Neural progenitor cell (in vitro differentiated cells): Measurements from ENCODE around the gene ERC2. TPM values are rescaled to one million over a fixed set of nuclear protein-coding genes. Genes with fewer than 3 reads are reported as not detected.
A peak's percentile ranks its signal among the peaks of the same experiment; 100 is the strongest.

Experiments
- DNase-seq: peaks from one replicate; pipeline ENCODE4 v3.0.0-alpha.2; 2016; ENCODE audit warnings: low spot score
- H2AFZ ChIP-seq: fragments of 200-600 bp; sonication (generic); replicated peaks from 2 replicates; pipeline ENCODE4 v1.6.1; 2016; ENCODE audit warnings: antibody characterized with exemption
- H3F3A ChIP-seq: fragments of 200-600 bp; sonication (generic); 2 replicates; pipeline ENCODE4 v1.6.1; 2016; ENCODE audit warnings: antibody characterized with exemption, low read depth
- H3K27ac ChIP-seq: fragments of 200-600 bp; sonication (generic); 2 replicates; pipeline ENCODE4 v1.5.1; 2016; ENCODE audit warnings: mild to moderate bottlenecking
- H3K27me3 ChIP-seq: fragments of 200-600 bp; sonication (generic); 2 replicates; pipeline ENCODE4 v1.6.1; 2016; ENCODE audit warnings: mild to moderate bottlenecking, moderate library complexity
- H3K36me3 ChIP-seq: fragments of 200-600 bp; sonication (generic); 2 replicates; pipeline ENCODE4 v1.5.1; 2016
- H3K4me1 ChIP-seq: fragments of 200-600 bp; sonication (generic); 2 replicates; pipeline ENCODE4 v1.6.1; 2016; ENCODE audit warnings: mixed run types
- H3K4me2 ChIP-seq: fragments of 200-600 bp; sonication (generic); 2 replicates; pipeline ENCODE4 v1.6.1; 2016
- H3K4me3 ChIP-seq: fragments of 200-600 bp; sonication (generic); 2 replicates; pipeline ENCODE4 v1.5.1; 2016
- H3K79me2 ChIP-seq: fragments of 200-600 bp; sonication (generic); 2 replicates; pipeline ENCODE4 v1.6.1; 2016; ENCODE audit warnings: low read depth
- H3K9ac ChIP-seq: fragments of 200-600 bp; sonication (generic); 2 replicates; pipeline ENCODE4 v1.6.1; 2016
- H3K9me3 ChIP-seq: fragments of 200-600 bp; sonication (generic); 2 replicates; pipeline ENCODE4 v1.5.1; 2016; ENCODE audit warnings: low read depth
- H4K20me1 ChIP-seq: fragments of 200-600 bp; sonication (generic); 2 replicates; pipeline ENCODE4 v1.6.1; 2016; ENCODE audit warnings: low read depth
- H3K27ac Mint-ChIP-seq: 3 replicates; pipeline ENCODE4 v1.8.0; 2021; ENCODE audit warnings: mixed read lengths
- H3K27me3 Mint-ChIP-seq: 2 replicates; pipeline ENCODE4 v1.8.0; 2022; ENCODE audit warnings: low read depth, mild to moderate bottlenecking, inconsistent platforms, moderate library complexity, mixed read lengths; ENCODE audit not compliant: insufficient read depth
- H3K36me3 Mint-ChIP-seq: 3 replicates; pipeline ENCODE4 v1.8.0; 2021; ENCODE audit warnings: mixed read lengths
- H3K4me1 Mint-ChIP-seq: 3 replicates; pipeline ENCODE4 v1.8.0; 2021; ENCODE audit warnings: mixed read lengths
- H3K4me3 Mint-ChIP-seq: 3 replicates; pipeline ENCODE4 v1.8.0; 2021; ENCODE audit warnings: mild to moderate bottlenecking, moderate library complexity, mixed read lengths
- H3K9me3 Mint-ChIP-seq: 3 replicates; pipeline ENCODE4 v1.8.0; 2020; ENCODE audit warnings: mixed read lengths
- EZH2 ChIP-seq: fragments of 200-600 bp; sonication (generic); IDR thresholded peaks from 2 replicates; pipeline ENCODE4 v1.6.1; 2017; ENCODE audit warnings: antibody characterized with exemption, mild to moderate bottlenecking, moderate library complexity
- EZH2phosphoT487 ChIP-seq: fragments of 200-600 bp; sonication (generic); IDR thresholded peaks from 2 replicates; pipeline ENCODE4 v1.6.1; 2017; ENCODE audit warnings: antibody characterized with exemption
- total RNA-seq: library from RNA; depleted of rRNA; stranded (reverse); fragments of >200 nt; gene quantifications from 2 replicates; pipeline ENCODE4 v1.2.3, GENCODE V29; 2015; ENCODE audit warnings: low replicate concordance
- TF ChIP-seq, protein P1 (sequence below): fragments of 200-600 bp; sonication (generic); IDR thresholded peaks from 2 replicates; pipeline ENCODE4 v1.5.1; 2017; ENCODE audit warnings: antibody characterized with exemption, mild to moderate bottlenecking

The ERC2 gene
- total RNA-seq, 1 donor from 2014 or later: 24.8 TPM

DNA sequence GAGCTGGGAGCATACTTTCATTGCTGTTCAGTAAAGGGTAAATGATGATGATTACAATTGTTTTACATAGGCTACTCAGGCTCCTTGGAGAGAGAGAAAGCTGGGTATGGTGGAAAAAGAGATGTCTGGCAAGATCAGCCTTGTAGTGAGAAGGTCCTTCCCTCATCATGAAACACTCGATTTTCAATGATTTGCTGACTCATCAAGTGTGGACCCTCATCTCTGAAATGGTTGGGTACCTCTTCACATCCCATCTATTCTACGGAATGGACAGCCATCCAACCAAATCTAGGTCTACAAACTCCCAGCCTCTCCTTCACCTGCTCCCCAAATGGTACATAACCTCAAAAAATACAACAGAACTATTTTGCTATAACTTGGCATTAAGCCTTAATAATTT lies 610.6 kb downstream of the ERC2 start:
- peaks cover 3% of the 10 kb centered on the region for H3K9me3 Mint-ChIP-seq
- no peak overlapping the region for H3K4me3 ChIP-seq
- TF ChIP-seq EZH2 (no peak), EZH2phosphoT487 (no peak)
- TF ChIP-seq, protein P1, sequence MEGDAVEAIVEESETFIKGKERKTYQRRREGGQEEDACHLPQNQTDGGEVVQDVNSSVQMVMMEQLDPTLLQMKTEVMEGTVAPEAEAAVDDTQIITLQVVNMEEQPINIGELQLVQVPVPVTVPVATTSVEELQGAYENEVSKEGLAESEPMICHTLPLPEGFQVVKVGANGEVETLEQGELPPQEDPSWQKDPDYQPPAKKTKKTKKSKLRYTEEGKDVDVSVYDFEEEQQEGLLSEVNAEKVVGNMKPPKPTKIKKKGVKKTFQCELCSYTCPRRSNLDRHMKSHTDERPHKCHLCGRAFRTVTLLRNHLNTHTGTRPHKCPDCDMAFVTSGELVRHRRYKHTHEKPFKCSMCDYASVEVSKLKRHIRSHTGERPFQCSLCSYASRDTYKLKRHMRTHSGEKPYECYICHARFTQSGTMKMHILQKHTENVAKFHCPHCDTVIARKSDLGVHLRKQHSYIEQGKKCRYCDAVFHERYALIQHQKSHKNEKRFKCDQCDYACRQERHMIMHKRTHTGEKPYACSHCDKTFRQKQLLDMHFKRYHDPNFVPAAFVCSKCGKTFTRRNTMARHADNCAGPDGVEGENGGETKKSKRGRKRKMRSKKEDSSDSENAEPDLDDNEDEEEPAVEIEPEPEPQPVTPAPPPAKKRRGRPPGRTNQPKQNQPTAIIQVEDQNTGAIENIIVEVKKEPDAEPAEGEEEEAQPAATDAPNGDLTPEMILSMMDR: no peak
- H3K4me1 ChIP-seq: peaks cover 27% of the 10 kb centered on the region
- no peak overlapping the region for H3K4me2 ChIP-seq
- no peak overlapping the region for H3K9ac ChIP-seq
- no peak overlapping the region for H3K4me3 Mint-ChIP-seq
- no peaks in the 10 kb centered on the region for H3K27me3 ChIP-seq
- no peak overlapping the region for H2AFZ ChIP-seq
- peaks cover 2% of the 10 kb centered on the region for H3K27me3 Mint-ChIP-seq
- H3K36me3 ChIP-seq: no peaks in the 10 kb centered on the region
- H3K36me3 Mint-ChIP-seq: no peaks in the 10 kb centered on the region
- H3K4me1 Mint-ChIP-seq: peaks cover 34% of the 10 kb centered on the region
- H3K27ac Mint-ChIP-seq: no peak overlapping the region
- H3F3A ChIP-seq: peaks cover 10% of the 10 kb centered on the region
- no peaks in the 10 kb centered on the region for H3K9me3 ChIP-seq
- no peak overlapping the region for H3K27ac ChIP-seq
- H4K20me1 ChIP-seq: no peaks in the 10 kb centered on the region
- H3K79me2 ChIP-seq: no peaks in the 10 kb centered on the region
- no peak for DNase-seq

DNA sequence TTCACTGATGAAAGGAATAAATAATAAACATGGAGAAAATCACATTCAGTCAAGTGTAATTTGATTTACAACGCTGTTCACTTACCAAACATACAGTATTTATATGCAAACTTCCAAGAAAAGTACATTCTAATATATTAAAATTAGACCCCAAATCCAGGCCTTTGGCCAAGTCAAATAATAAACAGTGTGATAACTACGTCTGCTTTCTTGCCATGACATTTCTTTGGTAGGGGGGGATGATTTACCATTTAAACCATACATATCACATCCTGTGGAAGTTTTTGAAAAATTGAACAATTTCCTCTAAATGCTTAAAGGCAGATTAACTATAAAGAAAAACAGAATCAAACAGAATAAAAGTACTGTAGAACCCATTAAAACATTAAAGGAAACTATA lies 613.0 kb downstream of the ERC2 start:
- H4K20me1 ChIP-seq: no peaks in the 10 kb centered on the region
- no peak overlapping the region for H3K27ac Mint-ChIP-seq
- H3K79me2 ChIP-seq: no peaks in the 10 kb centered on the region
- peaks cover 5% of the 10 kb centered on the region for H3F3A ChIP-seq
- no peaks in the 10 kb centered on the region for H3K27me3 Mint-ChIP-seq
- H3K36me3 ChIP-seq: no peaks in the 10 kb centered on the region
- H3K36me3 Mint-ChIP-seq: no peaks in the 10 kb centered on the region
- no peak overlapping the region for H2AFZ ChIP-seq
- TF ChIP-seq, protein P1: no peak
- TF ChIP-seq EZH2 (no peak), EZH2phosphoT487 (no peak)
- DNase-seq: no peak
- no peak overlapping the region for H3K9ac ChIP-seq
- H3K4me3 ChIP-seq: no peak overlapping the region
- H3K9me3 ChIP-seq: no peaks in the 10 kb centered on the region
- H3K27me3 ChIP-seq: no peaks in the 10 kb centered on the region
- no peak overlapping the region for H3K4me2 ChIP-seq
- no peaks in the 10 kb centered on the region for H3K9me3 Mint-ChIP-seq
- H3K27ac ChIP-seq: no peak overlapping the region
- H3K4me1 Mint-ChIP-seq: peaks cover 27% of the 10 kb centered on the region
- H3K4me1 ChIP-seq: peaks cover 19% of the 10 kb centered on the region
- no peak overlapping the region for H3K4me3 Mint-ChIP-seq

GRCh38 chr3:55854494-55854893 lies 613.8 kb downstream of the ERC2 start:
- no peaks in the 10 kb centered on the region for H3K9me3 Mint-ChIP-seq
- peak overlapping the region; percentile 94 for H3K27ac Mint-ChIP-seq
- H4K20me1 ChIP-seq: no peaks in the 10 kb centered on the region
- no peaks in the 10 kb centered on the region for H3F3A ChIP-seq
- no peak overlapping the region for H2AFZ ChIP-seq
- peak overlapping the region; percentile 4 for H3K27ac ChIP-seq
- H3K9ac ChIP-seq: no peak overlapping the region
- H3K4me3 Mint-ChIP-seq: no peak overlapping the region
- TF ChIP-seq EZH2 (no peak), EZH2phosphoT487 (no peak)
- TF ChIP-seq, protein P1: no peak
- H3K4me1 Mint-ChIP-seq: peaks cover 19% of the 10 kb centered on the region
- no peaks in the 10 kb centered on the region for H3K79me2 ChIP-seq
- H3K4me1 ChIP-seq: peaks cover 11% of the 10 kb centered on the region
- no peaks in the 10 kb centered on the region for H3K36me3 Mint-ChIP-seq
- no peaks in the 10 kb centered on the region for H3K36me3 ChIP-seq
- DNase-seq: no peak
- H3K9me3 ChIP-seq: no peaks in the 10 kb centered on the region
- no peak overlapping the region for H3K4me2 ChIP-seq
- H3K4me3 ChIP-seq: no peak overlapping the region
- H3K27me3 ChIP-seq: no peaks in the 10 kb centered on the region
- no peaks in the 10 kb centered on the region for H3K27me3 Mint-ChIP-seq
